OCI-M1 (cell line): ENCODE results near the gene TRIM52.

Experiments used
- DNase-seq: peaks from one replicate; lab custom pipeline; 2025; lab: John Stamatoyannopoulos, UW

Gene TRIM52

DNA sequence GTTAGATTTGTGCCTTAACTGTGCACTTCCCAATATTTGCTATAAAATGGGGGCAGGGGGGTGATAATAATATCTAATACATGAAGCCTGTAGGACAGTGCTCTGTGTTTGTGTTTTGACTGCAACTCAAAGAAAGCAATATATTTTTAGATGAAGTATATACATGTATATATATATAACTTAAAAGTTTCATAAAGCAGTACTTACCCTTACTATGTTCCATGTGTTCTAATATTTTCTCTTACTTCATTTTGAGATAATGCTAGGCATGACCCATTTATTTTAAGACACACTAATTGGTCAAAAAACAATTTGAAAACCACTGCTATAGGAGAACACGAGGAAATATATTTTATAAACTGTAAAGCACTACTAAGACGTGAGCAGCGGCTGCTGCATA, 2.4 kb downstream of the TRIM52 start:
- no peak for DNase-seq

DNA sequence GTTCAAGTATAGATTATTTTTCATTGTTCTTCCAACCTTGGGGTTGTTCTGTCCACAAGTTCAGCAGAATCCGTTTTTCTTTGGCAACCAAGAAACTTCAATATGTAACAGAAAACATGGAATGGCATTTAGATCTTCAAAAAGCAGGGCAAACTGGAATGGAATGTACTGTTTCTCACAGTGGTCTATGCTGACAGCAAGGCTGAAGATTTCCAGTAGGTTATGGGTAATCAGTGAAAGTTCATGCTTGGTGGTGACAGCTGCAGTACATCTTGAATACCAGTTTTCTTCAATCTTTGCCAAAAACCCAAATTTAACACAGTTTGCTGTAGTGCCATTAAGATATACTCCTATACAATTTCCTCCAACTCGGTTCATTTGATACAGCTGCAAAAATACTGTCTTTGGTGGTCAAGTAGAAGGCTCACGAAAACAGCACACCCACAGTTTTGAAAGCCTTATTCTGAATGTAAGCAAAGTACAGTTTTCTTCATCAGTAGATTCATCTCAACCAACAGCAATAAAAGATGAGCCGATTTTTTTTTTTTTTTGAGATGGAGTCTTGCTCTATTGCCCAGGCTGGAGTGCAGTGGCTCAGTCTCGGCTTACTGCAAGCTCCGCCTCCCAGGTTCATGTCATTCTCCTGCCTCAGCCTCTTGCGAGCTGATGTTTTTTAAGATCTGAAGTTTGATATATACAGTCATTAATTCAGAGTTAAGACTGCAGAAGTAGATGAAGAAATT, 4.9 kb downstream of the TRIM52 start:
- DNase-seq: no peak

DNA sequence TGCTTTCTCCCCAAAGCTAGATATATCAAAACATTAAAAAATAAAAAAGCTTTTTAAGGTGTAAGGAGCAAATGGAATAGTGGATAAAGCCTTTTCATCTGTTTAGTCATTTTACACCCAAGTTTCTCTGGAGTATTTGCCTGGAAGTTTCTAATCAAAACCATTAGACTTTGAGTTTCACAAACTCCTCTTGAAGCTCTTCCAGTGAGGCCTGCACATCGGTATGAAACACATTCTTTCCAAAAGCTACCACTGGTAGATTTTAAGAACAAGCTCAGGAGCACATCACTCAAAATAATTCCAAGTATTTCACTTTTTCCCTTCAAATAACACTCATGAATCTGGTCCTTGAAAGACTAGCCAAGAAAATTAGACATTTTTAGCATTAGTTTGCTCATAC, 5.7 kb downstream of the TRIM52 start:
- no peak for DNase-seq

DNA sequence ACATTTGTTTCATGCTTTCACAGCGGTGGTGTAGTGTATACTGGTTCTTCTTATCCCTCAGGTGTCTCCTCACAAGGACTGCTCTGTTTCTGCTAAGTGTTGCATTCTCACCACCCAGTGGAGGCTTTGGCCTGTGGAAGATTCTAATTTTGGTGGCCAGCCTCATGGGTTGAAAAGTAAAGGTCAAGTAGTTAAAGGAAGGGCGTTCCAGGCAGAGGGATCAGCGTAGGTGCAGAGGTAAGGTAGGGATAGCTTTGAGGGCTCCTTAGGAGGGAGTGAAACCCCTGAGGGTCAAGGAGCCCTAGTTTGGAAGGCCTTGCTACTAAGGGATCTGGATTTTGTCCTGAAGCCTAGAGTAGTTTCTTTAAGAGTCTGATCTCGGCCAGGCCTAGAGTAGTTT, 12.7 kb downstream of the TRIM52 start:
- DNase-seq: no peak

DNA sequence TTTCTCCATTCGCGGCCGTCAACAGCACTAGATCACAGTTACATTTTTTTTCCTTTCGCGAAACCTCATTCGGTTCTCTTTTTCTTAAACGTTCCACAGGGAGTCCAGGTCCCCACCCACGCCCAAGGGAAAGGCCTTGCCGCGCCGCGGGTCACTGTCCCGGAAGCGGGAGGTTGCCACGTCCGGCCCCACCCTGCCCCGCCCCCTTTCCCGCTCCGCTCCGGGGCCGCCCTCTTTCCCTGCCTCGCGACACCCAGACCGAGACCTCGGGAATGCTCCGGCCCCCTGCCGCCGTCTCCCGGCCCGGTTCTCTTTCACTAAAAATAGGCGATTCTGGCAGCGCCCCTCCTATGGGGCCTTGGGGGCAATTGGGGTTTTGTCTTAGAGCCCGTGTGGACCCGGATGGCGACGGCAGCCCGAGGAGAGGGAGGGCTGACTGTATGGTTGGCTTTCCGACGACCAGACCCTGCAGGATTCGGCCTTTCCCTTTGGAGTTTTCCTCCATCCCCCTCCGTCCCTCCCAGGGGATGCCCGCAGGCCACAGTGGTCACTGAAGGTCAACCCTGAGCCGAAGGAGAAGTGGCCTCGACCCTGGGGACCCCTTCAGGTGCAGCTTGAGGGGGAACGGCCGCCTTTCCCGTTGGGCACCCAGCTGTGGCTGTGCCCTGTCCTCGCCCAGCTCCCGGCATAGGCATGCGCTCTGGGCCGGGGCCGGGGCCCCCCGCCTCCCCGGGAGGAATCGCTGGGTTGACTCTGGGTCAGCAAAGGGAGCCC, 14.5 kb downstream of the TRIM52 start:
- no peak for DNase-seq

DNA sequence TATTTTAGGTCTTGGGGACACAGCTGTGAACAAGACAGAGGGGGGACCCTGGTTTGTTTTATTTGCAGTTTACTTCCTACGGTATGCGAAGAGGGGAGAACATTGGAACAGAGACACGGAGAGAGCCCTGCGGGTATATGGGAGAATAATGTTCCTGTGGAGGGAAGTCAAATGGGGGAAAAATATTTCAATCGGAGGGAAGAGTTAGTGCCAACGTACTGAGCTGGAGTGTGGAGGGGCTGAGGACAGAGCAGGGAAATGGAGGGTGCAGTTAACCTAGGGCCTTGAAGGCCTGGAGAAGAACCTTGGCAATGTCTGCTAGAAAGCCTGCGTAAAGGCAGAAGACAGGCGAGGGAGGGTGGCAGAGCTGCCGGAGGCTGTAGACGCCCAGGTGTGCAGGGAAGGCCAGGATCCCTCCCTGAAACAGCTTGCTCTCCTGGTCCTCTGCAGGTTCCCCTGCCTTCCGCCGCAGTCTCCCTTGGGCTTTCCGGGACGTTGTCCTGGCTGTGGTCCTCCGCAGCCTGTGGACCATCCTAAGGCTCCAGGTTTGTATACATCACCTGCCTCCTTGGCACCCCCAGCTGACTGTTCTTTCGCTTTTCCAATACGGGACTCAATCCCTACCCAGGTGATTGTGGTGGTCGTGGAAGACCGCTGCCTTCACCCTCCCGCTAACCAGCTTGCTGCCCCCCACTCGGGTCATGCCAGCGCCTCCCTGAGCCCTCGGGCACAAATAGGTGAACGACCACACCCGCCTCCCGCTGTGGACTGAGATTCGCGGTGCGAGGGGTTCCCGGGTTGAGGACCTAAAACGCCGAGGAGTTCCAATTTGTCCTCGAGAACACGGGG, 15.3 kb downstream of the TRIM52 start:
- no peak for DNase-seq

DNA sequence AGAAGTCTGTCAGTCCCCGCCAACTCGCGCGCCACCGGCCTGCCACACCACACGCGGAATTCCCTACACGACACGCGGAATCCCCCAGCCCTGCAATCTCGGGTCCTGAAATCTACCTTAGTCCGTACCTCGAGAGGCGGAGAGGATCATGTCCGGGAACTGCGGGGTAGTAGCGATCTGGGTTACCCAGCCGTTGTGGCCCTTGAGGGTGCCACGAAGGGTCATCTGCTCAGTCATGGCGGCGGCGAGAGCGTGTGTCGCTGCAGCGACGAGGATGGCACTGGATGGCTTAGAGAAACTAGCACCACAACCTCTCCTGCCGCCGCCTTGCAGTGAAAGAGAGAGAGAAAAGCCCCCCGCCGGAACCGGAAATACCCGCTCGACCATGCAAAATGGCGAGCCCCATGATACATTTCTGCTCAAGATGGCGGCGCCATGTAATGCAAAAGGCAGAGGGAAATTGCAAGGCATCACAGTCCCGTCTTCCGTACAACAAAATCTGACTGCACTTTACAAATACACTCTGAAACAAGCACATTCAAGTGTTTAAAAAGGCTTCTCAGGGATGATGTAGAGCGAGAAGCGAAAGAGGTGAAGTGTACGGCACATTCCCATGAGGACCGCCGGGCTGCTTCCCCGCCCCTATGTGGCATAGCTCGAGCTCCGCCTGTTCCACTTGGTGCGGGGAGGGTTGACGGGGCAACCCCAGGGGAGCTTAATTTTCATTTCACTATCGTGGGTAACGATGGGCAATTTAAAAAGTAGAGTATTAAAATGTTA, 17.2 kb downstream of the TRIM52 start, which contains the start of gene RACK1:
Gene RACK1, minus strand, starts transcription at position 343 of the 780 bp plus-strand sequence. Its CDS starts 106 bp downstream, at position 237.
- DNase-seq: no peak

DNA sequence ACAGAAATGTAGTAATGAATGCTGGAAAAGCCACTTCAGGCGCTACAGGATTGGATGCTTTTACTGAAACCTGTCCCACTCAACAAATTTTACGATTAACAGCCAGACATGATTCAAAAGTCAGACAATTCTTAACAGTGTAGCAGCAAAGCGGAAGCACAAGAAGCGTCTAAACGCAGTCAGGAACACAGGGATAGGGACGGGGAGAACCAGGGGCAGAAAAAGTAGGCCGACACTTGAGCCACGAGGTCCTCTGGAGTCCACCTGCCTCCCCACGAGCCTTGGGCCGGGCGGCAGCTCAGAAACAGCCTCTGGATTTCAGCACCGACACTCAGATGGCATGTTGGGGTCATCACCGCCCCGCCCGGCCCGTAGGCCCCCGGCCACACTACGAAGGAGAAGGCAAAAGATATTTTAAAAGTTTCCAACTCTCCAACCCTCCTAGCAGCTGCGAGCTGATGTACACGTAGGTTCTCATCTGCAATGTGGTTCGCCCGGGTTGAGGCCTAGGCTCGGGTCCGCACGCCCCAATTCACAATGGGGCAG, 17.9 kb downstream of the TRIM52 start:
- DNase-seq: no peak

DNA sequence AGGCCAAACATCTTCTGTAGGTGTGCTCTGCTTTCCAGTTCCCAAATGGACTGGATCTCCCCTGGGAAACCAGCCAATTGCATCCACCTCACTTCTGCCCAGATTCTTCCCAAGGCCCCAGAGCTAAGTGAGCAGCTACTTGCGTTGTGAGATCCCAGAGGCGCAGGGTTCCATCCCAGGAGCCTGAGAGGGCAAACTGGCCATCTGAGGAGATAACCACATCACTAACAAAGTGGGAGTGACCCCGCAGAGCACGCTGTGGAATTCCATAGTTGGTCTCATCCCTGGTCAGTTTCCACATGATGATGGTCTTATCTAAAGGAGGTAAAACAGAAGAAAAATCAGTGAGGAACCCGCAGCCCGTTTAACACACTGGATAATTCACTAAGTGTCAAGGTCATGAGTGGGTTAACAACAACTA, 18.9 kb downstream of the TRIM52 start:
- DNase-seq: no peak

DNA sequence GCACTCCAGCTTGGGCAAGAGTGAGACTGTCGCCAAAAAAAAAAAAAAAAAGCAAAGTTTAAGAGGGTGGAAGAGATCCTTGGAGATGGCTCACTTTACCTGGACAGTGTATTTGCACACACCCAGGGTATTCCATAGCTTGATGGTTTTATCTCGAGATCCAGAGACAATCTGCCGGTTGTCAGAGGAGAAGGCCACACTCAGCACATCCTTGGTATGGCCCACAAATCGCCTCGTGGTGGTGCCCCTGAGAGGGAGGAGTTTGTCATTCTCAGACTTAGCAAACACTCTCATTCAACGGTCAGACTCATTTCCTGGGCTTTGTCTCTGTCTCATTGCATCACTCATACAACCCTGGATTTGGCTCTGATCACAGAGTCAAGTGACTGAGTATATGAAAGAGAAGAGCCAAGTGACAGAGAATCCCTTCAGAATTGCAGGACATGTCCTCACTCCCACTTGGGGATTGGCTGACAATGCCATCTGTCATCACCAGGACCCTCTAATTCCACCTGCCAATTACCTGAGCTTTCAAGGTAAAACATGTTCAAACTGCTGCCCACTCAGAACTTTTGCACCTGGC, 19.5 kb downstream of the TRIM52 start:
- DNase-seq: no peak

DNA sequence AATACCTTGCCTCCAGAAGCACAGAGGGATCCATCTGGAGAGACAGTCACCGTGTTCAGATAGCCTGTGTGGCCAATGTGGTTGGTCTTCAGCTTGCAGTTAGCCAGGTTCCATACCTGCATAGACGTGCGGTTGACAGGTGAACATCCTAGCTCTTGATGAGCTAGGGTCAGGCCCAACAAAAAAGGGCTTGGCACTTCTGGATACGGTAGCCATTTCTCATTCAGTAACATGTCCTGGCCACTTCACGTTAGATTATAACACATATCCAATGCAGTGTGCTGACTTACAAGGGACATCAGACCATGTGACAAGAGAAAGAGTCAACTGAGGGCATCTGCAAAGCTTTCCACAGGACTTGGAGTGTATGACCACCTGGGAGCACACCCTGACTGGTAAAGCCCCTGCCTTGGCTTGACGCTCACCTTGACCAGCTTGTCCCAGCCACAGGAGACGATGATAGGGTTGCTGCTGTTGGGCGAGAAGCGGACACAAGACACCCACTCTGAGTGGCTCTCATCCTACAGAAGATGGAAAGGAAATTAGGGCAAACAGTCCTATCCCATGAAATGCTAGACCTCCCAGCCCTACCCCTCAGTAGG, 21.8 kb downstream of the TRIM52 start:
- DNase-seq: no peak

DNA sequence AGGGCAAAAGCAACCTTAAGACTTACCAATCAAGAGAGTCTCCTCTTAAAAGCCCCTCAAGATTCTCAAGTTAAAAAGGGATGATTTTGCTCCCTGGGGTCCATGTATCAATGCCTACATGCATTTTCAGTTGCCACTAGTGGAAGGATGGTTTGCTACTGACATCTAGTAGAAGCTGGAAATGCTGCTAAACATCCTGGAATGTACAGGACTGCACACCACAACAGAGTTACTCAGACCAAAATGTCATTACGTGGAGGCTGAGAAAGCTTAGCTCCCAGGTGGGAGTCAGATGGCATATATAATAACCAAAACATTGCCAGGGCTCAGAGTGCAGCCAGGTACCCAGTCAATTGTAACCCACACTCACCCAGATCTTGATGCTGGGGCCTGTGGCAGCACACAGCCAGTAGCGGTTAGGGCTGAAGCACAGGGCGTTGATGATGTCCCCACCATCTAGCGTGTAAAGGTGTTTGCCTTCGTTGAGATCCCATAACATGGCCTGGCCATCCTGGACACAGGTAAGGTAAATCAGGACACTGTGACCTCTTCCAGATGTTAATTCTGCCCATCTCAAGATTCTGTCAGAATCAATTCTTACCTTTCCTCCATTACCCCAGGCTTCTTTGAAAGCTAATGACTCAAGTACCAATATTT, 23.1 kb downstream of the TRIM52 start:
- DNase-seq: no peak

DNA sequence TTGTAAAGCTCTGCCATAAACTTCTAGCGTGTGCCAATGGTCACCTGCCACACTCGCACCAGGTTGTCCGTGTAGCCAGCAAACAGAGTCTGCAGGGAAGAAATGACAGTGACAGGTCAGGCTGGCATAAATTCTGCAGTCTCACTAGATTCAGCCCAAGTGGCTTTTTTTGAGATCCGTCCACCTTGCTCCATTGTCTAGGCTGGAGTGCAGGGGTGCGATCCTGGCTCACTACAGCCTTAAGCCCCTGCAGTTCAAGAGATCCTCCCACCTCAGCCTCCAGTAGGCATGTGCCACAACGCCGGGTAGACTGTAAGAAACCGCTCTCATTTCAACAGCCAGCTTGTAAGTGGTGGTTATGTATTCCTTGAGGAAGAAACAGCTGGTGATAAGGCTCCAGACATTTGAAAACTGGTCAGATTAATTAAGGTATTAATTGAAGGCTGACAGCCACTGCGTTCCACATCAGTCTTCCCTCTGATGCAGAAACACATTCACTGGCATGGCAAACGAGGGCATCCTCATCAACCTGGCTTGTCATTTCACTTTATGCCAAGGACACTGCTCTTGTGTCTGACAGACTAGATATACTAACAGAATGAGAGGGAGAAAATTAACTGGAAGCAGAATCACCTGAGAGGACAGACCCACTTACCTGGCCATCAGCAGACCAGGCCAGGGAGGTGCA, 23.8 kb downstream of the TRIM52 start:
- no peak for DNase-seq

DNA sequence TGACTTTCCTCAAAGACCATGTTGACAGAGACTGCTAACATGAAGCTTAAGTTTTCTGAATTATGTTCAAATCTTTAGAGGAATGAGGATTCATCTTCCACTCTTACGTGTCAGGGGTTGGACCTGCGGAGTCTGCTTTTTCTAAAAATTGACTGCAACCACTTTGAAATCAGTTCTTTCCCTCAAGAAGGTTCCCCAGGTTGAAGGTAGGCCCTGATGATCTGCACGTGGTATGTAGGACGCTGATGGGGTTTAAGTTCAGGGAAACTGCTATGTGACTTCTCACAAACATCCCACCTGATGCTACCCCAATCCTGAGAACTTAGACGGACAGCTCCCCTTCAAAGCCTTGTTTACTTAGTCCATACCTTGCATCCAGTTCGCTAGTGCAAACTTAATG, 24.5 kb downstream of the TRIM52 start:
- no peak for DNase-seq

DNA sequence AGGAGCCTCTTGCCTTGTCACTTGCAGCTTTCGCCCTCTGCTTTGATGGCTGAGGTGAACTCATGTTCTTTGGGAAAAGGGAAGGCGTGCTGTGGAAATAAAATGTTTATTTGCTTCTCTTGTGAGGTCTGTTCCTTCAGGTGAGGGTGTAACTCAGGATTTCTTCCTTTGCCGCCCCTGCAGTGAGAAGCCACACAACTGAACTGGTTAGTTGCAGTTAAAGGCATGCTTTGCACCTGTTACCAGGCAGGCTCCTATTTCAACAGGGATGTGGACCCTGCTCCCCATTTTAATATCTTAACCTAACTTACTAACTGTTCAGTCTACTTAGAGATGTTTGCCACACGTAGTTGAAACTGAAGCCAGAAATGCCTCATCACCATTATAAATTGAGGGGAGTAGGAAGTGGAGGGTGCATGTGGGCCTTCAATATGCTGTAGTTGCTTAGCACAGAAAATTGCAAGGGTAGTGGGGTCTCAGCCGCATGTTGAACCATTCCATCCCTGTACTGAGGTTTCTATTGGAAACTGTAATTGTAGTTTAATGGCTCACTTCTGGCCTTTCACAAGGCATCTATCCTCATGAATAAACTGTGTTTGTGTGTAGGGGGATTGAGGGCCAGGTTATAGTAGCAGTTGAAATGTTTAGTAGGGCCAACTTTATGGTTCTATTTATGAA, 25.1 kb downstream of the TRIM52 start:
- no peak for DNase-seq

DNA sequence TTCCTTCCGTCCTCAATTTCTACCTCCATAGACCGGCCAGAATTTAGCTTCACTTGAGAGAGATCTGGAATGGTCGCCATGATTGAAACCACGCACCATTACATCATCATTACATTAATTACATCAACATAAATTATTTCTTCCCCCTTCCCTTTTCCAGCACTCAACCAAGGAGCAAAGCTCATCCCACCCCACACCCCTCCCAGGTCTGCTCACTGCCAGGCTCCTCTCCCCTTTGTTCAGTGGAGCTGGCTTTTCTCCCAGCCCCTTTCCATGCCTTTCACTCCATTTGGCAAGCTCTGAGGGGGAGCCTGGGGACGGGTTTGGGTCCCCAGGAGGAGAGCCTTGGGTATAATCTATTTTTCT, 25.6 kb downstream of the TRIM52 start:
- no peak for DNase-seq

DNA sequence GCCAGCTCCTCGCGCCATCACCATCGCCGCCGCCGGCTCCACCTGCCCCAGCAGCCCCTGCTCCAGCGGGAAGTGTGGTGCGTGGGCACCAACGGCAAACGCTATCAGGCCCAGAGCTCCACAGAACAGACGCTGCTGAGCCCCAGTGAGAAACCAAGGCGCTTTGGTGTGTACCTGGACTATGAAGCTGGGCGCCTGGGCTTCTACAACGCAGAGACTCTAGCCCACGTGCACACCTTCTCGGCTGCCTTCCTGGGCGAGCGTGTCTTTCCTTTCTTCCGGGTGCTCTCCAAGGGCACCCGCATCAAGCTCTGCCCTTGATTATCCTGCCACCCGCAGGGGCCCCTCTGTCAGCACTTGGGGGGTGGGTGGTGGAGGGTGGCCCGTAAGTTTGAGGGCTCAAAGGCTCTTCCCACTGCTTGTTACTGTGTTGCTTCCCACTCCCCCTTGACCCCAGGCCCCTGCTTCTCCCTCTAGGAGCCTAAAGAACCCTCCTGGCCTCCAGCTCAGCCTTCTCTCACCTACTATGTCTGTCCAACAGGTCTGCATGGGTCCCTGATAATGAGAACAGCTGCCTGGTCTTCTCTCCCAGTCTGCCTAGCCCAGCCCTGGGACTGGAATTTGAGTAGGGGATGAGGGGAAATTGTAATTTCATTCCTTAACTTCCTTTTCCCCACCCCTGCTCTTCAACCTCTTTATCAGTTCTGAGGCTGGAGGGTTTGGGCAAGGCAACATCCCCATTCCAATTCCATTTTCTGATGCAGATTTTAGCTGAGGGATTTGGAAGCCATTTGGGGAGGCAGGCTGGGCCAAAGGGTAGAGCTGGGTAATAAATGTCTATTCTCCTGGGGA, 26.3 kb downstream of the TRIM52 start:
- no peak for DNase-seq
